Stimulated activated naive CD4-positive, alpha-beta T cell (primary cell): Measurements from ENCODE around the gene WDR7.

Experiments used
- DNase-seq, 6 experiments: peaks; one replicate each; lab custom pipeline; 2025; lab: John Stamatoyannopoulos, UW

WDR7 gene

DNA sequence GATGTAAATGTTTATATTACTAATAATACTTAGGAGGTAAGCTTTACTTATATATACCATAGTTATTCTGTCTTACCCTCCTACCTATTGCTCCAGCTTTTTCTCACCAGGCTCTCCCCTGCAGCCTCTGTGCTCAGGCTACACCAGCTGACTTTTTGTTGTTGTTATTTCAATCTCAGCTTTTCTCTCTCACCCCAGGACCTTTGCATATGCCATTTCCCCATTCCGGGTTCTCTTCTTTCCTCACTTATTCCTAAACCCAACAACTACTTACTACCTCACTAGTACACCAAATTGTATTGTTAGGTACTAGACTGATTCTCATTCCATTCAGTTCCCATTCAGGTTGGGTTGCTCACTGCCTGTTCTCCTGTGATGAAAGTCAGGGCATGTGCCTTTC, 339.5 kb downstream of the WDR7 start:
- no peak for DNase-seq

DNA sequence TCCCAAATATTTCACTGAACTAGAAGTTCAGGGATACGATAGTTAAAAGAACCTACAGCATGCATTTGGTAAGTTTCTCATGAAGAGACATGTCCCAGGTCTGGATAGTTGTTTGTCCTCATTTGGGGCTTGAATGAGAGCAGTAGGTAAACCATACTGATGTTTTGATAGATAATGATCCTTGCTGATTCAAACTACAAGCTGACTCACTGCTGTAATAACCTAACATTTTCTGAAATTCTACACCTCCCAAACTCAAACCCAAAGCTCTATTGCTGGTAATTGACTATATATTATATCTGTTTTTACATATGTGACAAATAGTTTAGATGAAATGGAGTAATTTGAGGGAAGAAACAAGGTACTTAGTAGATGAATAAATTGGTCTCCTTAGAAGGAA, 341.6 kb downstream of the WDR7 start:
- no peak for DNase-seq

DNA sequence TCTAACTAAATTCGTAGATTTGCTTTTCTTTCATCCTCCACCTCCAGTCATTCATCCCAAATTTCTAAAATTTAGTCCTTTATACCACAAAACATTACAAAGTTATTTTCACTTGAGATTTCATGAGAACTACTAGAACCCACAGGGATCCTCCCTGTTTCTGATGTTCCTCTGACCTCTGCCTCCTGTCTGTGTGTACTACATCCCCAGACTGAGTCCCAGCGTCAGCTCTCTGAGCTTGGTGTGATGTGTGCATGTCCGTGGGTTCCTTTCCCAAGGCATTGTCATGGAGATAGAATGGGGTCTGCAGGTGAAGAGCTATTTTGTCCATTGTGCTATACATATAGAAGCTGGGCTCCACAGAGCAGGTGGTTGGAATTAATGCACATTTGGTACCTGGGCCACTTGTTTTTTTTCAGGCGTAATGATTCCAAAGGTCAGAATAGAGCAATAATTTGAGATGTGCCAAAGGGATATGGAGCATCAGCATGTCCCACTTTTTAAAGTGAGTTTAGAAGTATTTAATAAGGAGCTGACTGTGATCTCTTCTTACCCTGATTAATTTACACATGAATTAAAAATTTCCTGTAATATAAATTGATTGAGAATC, 344.5 kb downstream of the WDR7 start:
- no peak for DNase-seq

DNA sequence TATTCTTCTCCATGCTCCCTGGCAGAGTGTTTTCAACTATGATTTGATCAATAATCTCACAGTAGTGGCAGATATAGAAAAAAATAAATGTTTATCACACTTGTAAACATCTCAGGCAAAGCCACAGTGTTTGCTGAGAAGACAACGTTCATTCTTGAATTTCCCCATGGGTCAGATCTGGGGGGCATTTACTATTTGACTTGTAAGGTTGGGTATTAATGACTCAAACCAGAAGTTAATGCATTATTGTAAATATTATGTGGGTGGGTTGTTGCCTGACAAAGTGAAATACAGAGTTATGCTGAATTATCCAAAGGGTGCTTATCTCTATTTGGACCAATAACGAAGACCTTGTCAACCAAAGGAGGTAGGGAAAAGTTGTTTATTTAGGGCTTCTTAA, 346.0 kb downstream of the WDR7 start:
- DNase-seq = no peak

GRCh38 chr18:56999823-57000222, 348.7 kb downstream of the WDR7 start:
- DNase-seq = no peak

DNA sequence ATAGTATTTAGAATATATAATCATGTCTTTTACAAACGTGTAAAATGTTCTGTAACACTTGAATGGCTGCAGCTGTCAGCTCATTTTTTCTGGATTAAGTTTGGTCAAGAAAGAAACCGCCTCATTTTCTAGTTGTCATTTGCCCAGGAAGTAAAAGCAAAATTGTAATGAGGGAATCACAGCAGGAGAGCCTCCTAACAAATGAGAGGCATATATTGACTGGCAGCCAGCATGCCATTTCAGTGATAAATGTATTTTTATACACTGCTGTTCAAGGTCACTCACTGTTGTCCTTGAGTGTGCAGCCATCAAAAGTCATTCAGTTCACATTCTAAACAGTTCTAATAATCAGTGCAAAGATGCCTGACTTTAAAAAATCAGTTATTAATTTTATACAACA, 351.5 kb downstream of the WDR7 start:
- no peak for DNase-seq

- DNase-seq = no peak
These were observed 352.2 kb downstream of the WDR7 start for GRCh38 chr18:57003342-57003741.

- DNase-seq = no peak
These were observed 353.4 kb downstream of the WDR7 start for GRCh38 chr18:57004366-57005121.

- no peak for DNase-seq
These were observed 357.0 kb downstream of the WDR7 start for GRCh38 chr18:57008001-57008686.

- no peak for DNase-seq
These were observed 358.7 kb downstream of the WDR7 start for GRCh38 chr18:57009844-57010243.

DNA sequence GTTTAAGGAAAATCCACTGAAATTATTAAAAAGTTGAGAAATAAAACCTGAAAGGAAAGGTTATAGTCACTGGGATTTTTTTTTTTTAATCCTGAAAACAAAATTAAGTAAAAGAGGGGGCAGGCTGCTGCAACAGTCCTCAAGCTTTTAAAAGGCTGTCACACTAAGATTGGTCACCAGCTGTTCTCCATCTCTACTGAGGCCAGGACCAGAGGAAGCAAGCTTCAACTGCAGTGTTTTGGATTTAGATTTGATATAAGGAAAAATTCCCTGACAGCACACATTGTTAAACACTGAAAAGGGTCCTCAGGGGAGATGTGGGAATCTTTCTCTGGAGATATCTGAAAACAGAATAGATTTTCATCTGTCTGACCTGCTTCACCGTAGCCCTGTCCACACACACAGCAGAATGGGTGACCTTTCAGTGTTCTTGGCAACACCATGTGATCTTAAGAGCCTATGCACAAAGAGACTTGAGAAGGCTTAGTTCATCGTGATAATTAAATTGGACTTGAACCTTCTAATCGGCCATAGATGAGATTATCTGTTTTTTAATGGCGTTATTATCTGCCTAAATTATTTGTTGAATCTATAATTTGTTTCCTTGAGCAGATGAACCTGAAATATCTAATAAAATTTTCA, 363.7 kb downstream of the WDR7 start:
- DNase-seq = no peak

- DNase-seq = no peak
These were observed 364.3 kb downstream of the WDR7 start for GRCh38 chr18:57015451-57015850.

DNA sequence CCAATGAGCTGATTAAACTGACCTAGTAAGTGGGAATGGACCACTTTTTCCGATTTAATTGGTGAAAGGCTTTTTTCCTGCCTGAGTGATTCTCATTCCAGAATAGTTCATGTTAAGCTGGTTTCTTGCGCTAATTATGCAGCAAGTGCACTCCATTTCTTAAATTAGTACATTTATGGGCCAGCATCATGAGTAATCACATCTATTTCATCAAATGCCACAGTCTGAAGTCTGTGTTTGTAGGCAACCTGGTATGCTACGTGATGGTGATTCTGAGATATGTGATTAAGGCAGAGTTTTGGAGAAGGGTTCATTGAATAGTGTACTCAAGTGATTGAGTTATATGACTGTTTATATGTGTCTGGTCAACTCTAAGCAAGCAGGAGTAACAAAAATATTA, 367.7 kb downstream of the WDR7 start:
- no peak for DNase-seq

GRCh38 chr18:57022716-57023115, 371.6 kb downstream of the WDR7 start:
- no peak for DNase-seq

GRCh38 chr18:57023275-57023882, 372.2 kb downstream of the WDR7 start:
- no peak for DNase-seq

GRCh38 chr18:57025540-57025939, 374.4 kb downstream of the WDR7 start:
- DNase-seq = no peak

DNA sequence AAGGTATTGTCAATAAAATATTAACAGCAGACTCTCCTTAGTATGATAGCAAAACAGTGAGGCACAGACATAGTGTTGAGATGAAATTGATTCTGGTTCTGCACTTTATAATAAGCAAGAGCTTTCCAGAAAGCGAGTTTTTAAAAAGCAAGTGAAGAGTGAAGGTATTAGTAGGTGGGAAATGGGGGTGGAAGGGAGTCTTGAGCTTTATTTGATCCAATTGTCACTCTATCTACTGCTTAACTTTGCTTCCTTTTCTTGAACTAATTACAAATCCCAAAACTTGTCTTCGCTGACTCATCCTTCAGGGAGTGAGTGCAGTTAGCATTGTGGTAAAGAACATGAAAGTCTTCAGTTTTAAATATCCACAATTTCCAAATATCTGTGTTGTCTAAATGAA, 375.2 kb downstream of the WDR7 start:
- no peak for DNase-seq

DNA sequence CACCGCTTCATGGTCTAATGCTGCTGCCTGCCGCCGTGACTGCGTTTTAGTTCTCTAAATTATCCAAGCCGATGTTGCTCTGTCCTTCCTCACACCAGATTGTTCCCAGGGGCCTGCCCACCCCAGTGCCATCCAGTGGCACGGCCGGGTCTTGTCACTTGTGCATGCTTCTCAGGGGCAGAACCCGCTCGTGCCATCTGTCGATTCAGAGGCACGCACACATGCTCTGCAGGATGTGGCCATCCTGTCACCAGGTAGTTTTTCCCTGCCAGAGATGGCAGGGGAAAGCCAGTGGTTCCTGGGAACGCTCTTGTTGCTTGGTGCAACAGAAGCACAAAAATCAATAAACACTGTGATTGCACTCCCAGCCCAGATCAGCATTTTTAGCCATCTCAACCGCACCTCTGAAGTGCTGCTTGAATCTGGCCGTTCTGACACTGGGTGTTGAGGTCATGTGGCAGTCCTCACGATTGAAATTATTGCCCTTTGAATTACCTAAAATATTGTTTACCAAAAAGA, 376.1 kb downstream of the WDR7 start:
- no peak for DNase-seq

- DNase-seq = no peak
These were observed 378.6 kb downstream of the WDR7 start for GRCh38 chr18:57029761-57030160.

- DNase-seq = no peak
These were observed 379.3 kb downstream of the WDR7 start for GRCh38 chr18:57030417-57030816.

- no peak for DNase-seq
These were observed 384.4 kb downstream of the WDR7 start for GRCh38 chr18:57035590-57035989.

DNA sequence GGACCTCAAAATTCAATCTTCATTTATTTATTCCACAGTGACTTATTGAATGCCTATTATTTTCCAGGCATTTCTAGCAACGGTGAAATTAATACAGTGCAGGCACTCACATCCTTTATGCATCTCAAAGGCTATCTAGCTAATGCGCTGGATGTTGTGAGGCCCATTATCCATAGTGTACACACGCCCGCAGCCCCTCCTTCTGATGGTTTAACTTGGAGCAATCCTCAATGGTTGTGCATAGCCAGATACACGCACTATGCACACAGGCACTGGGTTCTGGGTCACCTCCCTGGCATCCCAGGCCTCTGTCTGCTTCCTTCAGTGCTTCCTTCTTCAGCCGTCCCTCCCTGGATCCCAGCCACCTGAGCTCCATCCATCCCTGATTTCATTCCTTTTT, 387.2 kb downstream of the WDR7 start:
- no peak for DNase-seq
